Ishikawa (cell line): ENCODE data around the gene CACNA1G.

Source experiments
- CEBPB ChIP-seq: IDR thresholded peaks from 2 replicates; pipeline ENCODE4 v1.6.1; 2012
- EGR1 ChIP-seq: IDR thresholded peaks from 2 replicates; pipeline ENCODE4 v1.6.1; 2012
- RAD21 ChIP-seq: IDR thresholded peaks from 2 replicates; pipeline ENCODE4 v1.6.1; 2012; ENCODE audit warnings: low read depth
- TEAD4 ChIP-seq: IDR thresholded peaks from 2 replicates; pipeline ENCODE4 v1.6.1; 2012
- YY1 ChIP-seq: IDR thresholded peaks from 2 replicates; pipeline ENCODE4 v1.6.1; 2012; ENCODE audit warnings: low read depth
- TF ChIP-seq, protein P1 (sequence below): IDR thresholded peaks from 2 replicates; pipeline ENCODE4 v1.6.1; 2012; ENCODE audit warnings: low read depth, mild to moderate bottlenecking

DNA sequence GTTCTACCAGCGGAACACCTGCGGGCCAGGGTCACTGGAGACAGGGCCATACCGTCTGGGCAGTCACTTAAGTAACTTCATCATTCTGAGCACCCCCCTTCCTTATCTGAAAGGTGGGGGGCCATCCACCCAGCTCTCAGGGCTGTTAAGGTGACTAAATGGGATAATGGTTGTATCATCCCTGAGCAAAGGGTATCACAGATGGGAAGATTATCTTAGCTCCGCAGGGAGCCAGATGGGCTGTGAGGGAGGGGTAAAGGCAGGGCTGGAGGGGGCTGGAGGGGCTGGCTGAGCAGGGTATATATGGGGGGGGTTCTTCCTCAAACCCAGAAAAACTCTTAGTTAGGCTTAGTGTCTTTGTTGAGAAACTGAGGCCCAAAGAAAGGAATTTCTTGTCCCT lies 2.9 kb upstream of the CACNA1G start:
- TF ChIP-seq CEBPB (no peak), RAD21 (no peak), EGR1 (no peak), YY1 (no peak), TEAD4 (no peak)
- TF ChIP-seq, protein P1, sequence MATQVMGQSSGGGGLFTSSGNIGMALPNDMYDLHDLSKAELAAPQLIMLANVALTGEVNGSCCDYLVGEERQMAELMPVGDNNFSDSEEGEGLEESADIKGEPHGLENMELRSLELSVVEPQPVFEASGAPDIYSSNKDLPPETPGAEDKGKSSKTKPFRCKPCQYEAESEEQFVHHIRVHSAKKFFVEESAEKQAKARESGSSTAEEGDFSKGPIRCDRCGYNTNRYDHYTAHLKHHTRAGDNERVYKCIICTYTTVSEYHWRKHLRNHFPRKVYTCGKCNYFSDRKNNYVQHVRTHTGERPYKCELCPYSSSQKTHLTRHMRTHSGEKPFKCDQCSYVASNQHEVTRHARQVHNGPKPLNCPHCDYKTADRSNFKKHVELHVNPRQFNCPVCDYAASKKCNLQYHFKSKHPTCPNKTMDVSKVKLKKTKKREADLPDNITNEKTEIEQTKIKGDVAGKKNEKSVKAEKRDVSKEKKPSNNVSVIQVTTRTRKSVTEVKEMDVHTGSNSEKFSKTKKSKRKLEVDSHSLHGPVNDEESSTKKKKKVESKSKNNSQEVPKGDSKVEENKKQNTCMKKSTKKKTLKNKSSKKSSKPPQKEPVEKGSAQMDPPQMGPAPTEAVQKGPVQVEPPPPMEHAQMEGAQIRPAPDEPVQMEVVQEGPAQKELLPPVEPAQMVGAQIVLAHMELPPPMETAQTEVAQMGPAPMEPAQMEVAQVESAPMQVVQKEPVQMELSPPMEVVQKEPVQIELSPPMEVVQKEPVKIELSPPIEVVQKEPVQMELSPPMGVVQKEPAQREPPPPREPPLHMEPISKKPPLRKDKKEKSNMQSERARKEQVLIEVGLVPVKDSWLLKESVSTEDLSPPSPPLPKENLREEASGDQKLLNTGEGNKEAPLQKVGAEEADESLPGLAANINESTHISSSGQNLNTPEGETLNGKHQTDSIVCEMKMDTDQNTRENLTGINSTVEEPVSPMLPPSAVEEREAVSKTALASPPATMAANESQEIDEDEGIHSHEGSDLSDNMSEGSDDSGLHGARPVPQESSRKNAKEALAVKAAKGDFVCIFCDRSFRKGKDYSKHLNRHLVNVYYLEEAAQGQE: no peak
